Measurements from ENCODE around the gene DENND4A.

- TF ChIP-seq CTCF (IDR thresholded peaks at IDR 0.05) (no peak), POLR2A (IDR thresholded peaks at IDR 0.05) (no peak)
These were observed 171.3 kb downstream of the DENND4A start for GRCh38 chr15:65620833-65621232.
